SJCRH30 (cell line): Measurements from ENCODE around the gene ADIPOR1. TPM values are rescaled to one million over a fixed set of nuclear protein-coding genes. Genes with fewer than 3 reads are reported as not detected.
"Not testable (repeated sequence)": the region's sequence is repeated elsewhere in the genome, so short reads cannot be mapped to it uniquely, and the experiment has no call there.

Experiments
- DNase-seq, 2 experiments: peaks; one replicate each; pipeline ENCODE4 v3.0.0-alpha.2; 2015 to 2020
- H3K27ac ChIP-seq: fragments of 250-450 bp; sonication (Bioruptor Pico); 2 replicates; pipeline ENCODE4 v1.5.1; 2020; ENCODE audit warnings: mild to moderate bottlenecking, moderate library complexity
- H3K27me3 ChIP-seq: fragments of 250-450 bp; sonication (Bioruptor Pico); 2 replicates; pipeline ENCODE4 v1.5.1; 2020; ENCODE audit warnings: mild to moderate bottlenecking, moderate library complexity
- H3K36me3 ChIP-seq: fragments of 250-450 bp; sonication (Bioruptor Pico); 2 replicates; pipeline ENCODE4 v1.5.1; 2020; ENCODE audit warnings: mild to moderate bottlenecking, moderate library complexity
- H3K4me1 ChIP-seq: fragments of 250-450 bp; sonication (Bioruptor Pico); 2 replicates; pipeline ENCODE4 v1.5.1; 2020; ENCODE audit warnings: mild to moderate bottlenecking, moderate library complexity
- H3K4me3 ChIP-seq: fragments of 250-450 bp; sonication (Bioruptor Pico); 2 replicates; pipeline ENCODE4 v1.5.1; 2020; ENCODE audit warnings: mild to moderate bottlenecking, moderate library complexity
- H3K9me3 ChIP-seq: fragments of 250-450 bp; sonication (Bioruptor Pico); replicated peaks from 2 replicates; pipeline ENCODE4 v1.5.1; 2020; ENCODE audit warnings: mild to moderate bottlenecking, moderate library complexity
- total RNA-seq: library from RNA; depleted of rRNA; stranded (reverse); fragments of >200 nt; shearing (Covaris generic); gene quantifications from 2 replicates; pipeline ENCODE4 v1.2.3, GENCODE V29; 2014

Gene ADIPOR1
- total RNA-seq, 1 experiment from 2014 or later = 133 TPM

DNA sequence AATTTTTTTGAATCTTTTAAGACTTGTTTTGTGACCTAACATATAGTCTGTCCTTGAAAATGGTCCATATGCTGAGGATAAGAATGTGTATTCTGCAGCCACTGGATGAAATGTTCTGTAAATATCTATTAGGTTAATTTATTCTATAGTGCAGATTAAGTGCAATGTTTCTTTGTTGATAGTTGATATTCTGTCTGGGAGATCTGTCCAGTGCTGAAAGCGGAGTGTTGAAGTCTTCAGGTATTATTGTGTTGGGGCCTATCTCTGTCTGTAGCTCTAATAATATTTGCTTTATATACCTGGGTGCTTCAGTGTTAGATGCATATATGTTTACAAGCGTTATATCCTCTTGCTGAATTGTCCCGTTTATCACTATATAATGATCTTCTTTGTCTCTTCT is 23.4 kb downstream of the ADIPOR1 start:
- H3K4me3 ChIP-seq = no peak overlapping the region
- no peaks in the 10 kb centered on the region; the same call in 1 of the 2 replicates for H3K36me3 ChIP-seq
- no peaks in the 10 kb centered on the region for H3K27me3 ChIP-seq
- no peak overlapping the region for H3K27ac ChIP-seq
- DNase-seq = no peak
- 0 out of 2 replicates have a peak, but pooled peaks cover 5% of the 10 kb centered on the region for H3K9me3 ChIP-seq
- H3K4me1 ChIP-seq = no peaks in the 10 kb centered on the region

GRCh38 chr1:202932476-202932875 is 25.6 kb downstream of the ADIPOR1 start:
- no peak for DNase-seq
- no peaks in the 10 kb centered on the region for H3K27me3 ChIP-seq

DNA sequence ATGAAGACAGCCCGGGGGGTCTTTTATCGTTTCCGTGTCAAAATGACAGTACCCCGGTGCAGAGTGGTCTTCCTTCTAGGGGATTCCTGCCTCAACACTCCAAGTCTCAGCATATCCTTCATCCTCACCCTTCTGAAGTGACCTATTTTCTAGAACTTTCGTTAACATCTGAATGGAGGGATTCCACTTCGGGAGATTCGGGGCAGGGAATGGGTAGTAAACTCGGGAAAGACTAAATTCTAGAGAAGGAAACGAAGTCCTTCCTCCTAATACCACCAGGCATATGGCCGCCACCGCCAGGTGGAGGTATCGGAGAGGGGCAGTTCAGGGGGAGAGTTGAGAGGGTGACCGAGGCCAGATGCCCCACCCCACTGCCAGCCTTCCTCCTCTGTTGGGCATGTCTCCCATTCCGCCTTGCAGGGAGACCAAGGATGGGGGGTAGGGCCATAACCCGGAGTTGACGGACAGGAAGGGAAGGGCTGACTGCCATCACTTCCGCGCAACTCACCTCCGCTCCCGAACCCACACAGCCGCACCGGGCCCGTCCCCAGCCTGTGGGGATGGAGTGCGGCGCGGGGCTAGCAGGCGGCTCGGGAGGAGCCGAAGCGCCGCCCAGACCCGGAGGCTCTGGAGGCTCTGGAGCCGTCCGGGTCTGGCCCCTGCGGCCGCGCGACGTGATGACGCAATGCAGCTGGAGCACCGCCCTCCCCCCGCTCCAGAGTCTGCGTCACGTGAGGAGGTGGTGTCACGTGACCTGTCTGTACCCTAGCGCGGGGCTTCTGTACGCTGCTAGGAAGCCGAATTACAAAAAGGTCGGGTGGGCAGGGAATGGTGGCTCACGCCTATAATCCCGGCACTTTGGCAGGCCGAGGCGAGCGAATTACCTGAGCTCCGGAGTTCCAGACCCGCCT is 31.3 kb downstream of the ADIPOR1 start, which contains the start of gene KLHL12:
Gene KLHL12 (minus strand): TSS at position 654 of the 911 bp plus-strand sequence. CDS start 2,072 bp downstream, outside the sequence.
- DNase-seq = peak; percentile 99
- Histone ChIP-seq H3K36me3 (no peaks in the 10 kb centered on the region), H3K4me1 (peaks cover 3% of the 10 kb centered on the region; the same call in 1 of the 2 replicates), H3K9me3 (no peaks in the 10 kb centered on the region), H3K27me3 (no peaks in the 10 kb centered on the region), H3K4me3 (peak within 1 kb of the TSS; percentile 76), H3K27ac (peak within 1 kb of the TSS; percentile 57)

More at GRCh38 chr1:202932476-202932875, 25.6 kb downstream of the ADIPOR1 start:
- Histone ChIP-seq H3K36me3 (no peaks in the 10 kb centered on the region), H3K27ac (no peak overlapping the region), H3K4me3 (no peak overlapping the region), H3K4me1 (no peaks in the 10 kb centered on the region), H3K9me3 (0 out of 2 replicates have a peak, but pooled peaks cover 5% of the 10 kb centered on the region)

GRCh38 chr1:202923533-202923932 is 34.6 kb downstream of the ADIPOR1 start:
- Histone ChIP-seq H3K9me3 (no peaks in the 10 kb centered on the region), H3K4me1 (peaks cover 3% of the 10 kb centered on the region; the same call in 1 of the 2 replicates), H3K27ac (no peak overlapping the region), H3K4me3 (no peak overlapping the region), H3K36me3 (peaks cover 6% of the 10 kb centered on the region; the same call in 1 of the 2 replicates), H3K27me3 (no peaks in the 10 kb centered on the region)
- DNase-seq = no peak

DNA sequence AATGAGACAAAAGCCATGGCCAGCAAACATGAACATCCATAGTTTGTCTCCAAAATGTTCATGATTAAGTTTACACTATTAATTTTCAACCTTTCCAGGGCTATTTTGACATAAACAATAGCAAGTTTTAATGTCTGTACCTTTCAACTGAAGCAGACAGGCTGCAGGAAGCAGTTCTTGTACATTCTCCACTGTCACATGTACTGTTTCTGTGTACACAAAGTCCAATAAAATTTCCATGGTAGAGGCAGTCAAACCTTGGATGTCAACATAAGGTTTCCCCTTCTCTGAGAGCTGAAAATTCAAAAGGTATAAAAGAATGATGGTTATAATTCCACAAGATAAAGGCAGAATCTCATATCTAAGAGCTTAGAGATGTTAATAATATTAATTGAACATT is 38.5 kb downstream of the ADIPOR1 start:
- Histone ChIP-seq H3K27me3 (no peaks in the 10 kb centered on the region), H3K27ac (no peak overlapping the region), H3K4me1 (no peaks in the 10 kb centered on the region), H3K36me3 (peaks cover 25% of the 10 kb centered on the region), H3K4me3 (no peak overlapping the region), H3K9me3 (no peaks in the 10 kb centered on the region)
- DNase-seq = no peak

DNA sequence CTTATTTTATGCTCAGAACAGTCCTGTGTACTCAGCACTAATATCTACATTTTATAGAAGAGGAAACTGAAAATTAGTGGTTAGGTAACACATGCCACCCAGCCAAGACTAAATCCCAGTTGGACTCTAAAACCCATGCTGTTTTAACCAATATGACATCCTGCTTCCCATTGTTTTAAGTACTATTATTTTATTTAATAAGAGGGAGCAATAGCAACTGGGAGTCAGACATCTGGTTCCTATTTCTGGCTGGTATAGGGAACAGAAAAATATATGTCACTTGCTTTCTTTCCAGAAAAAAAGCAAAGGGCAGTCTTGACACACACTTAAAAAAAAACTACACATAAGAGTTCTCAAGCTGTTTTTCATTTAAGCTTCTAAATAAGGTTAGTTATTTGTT is 43.0 kb downstream of the ADIPOR1 start:
- H3K4me3 ChIP-seq = no peak overlapping the region
- H3K4me1 ChIP-seq = no peaks in the 10 kb centered on the region
- no peaks in the 10 kb centered on the region for H3K9me3 ChIP-seq
- H3K27me3 ChIP-seq = no peaks in the 10 kb centered on the region
- H3K27ac ChIP-seq = no peak overlapping the region
- no peak for DNase-seq
- peaks cover 45% of the 10 kb centered on the region for H3K36me3 ChIP-seq

- H3K27ac ChIP-seq, H3K27me3 ChIP-seq, H3K4me1 ChIP-seq, H3K4me3 ChIP-seq, DNase-seq, H3K9me3 ChIP-seq: not testable (repeated sequence)
- H3K36me3 ChIP-seq = peaks cover 42% of the 10 kb centered on the region
Measured at GRCh38 chr1:202912476-202912875, 45.6 kb downstream of the ADIPOR1 start.

DNA sequence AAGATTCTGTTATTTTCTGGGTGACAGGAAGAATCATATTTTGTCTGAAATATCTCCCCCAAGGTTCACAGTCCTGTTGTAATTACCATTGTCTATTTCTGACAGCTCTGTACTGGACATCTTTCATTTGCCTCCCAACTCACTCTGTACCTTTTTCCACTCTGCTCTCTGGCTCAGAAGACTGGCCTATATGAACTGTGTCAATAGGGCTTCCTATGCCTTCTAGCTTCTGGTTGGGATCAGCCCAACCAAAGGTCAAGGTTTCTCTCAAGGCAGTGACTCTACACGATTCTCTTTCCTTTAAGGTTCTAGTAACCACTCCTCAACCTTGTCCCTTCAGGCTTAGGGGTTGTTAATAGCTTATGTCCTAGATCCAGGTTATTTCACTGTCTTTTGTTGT is 48.6 kb downstream of the ADIPOR1 start:
- Histone ChIP-seq H3K36me3 (peaks cover 32% of the 10 kb centered on the region), H3K4me3 (no peak overlapping the region), H3K9me3 (no peaks in the 10 kb centered on the region), H3K4me1 (no peaks in the 10 kb centered on the region), H3K27me3 (no peaks in the 10 kb centered on the region), H3K27ac (no peak overlapping the region)
- DNase-seq = no peak

GRCh38 chr1:202908998-202909397 is 49.1 kb downstream of the ADIPOR1 start:
- Histone ChIP-seq H3K36me3 (peaks cover 30% of the 10 kb centered on the region), H3K4me3 (no peak overlapping the region), H3K4me1 (no peaks in the 10 kb centered on the region), H3K27ac (no peak overlapping the region), H3K9me3 (no peaks in the 10 kb centered on the region), H3K27me3 (no peaks in the 10 kb centered on the region)
- DNase-seq = no peak

DNA sequence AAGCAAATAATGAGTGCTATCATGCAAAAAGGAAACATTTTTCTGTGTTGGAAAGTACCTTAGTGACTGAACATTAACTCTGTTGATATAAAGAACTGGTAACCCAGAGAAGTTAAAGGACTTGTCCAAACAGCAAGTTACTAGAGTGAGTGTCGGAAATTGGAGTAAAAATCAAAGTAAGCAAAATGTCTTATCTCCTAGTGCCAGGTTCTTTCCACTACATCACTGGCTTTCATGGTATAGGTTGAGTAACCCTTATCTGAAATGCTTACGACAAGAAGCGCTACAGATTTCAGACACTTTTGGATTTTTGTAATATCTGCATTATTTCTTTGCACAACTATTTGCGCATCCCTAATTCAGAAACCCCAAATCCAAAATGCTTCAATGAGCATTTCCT is 52.8 kb downstream of the ADIPOR1 start:
- H3K4me3 ChIP-seq = no peak overlapping the region
- H3K4me1 ChIP-seq = no peaks in the 10 kb centered on the region
- no peak overlapping the region for H3K27ac ChIP-seq

DNA sequence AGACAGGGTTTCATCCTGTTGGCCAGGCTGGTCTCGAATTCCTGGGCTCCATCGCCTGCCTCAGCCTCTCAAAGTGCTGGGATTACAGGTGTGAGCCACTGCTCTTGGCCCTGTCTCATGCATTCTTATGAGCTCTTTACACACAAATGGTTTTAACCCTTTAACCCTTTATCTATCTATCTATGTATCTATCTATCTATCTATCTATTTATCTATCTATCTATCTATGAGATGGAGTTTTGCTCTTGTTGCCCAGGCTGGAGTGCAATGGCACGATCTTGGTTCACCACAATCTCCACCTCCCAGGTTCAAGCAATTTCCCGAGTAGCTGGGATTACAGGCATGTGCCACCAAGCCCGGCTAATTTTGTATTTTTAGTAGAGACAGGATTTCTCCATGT is 54.3 kb downstream of the ADIPOR1 start:
- not testable (repeated sequence) for H3K4me1 ChIP-seq, H3K4me3 ChIP-seq, H3K27me3 ChIP-seq, DNase-seq, H3K9me3 ChIP-seq, H3K27ac ChIP-seq
- H3K36me3 ChIP-seq = peaks cover 19% of the 10 kb centered on the region

More for the DNA sequence above, 52.8 kb downstream of the ADIPOR1 start:
- Histone ChIP-seq H3K27me3 (no peaks in the 10 kb centered on the region), H3K9me3 (no peaks in the 10 kb centered on the region), H3K36me3 (peaks cover 17% of the 10 kb centered on the region)
- no peak for DNase-seq

- no peaks in the 10 kb centered on the region for H3K27me3 ChIP-seq
- no peak overlapping the region for H3K27ac ChIP-seq
- H3K4me1 ChIP-seq = no peaks in the 10 kb centered on the region
Measured at GRCh38 chr1:202901555-202901954, 56.6 kb downstream of the ADIPOR1 start.

GRCh38 chr1:202892501-202892900 is 65.6 kb downstream of the ADIPOR1 start:
- no peak for DNase-seq

More at GRCh38 chr1:202901555-202901954, 56.6 kb downstream of the ADIPOR1 start:
- Histone ChIP-seq H3K9me3 (no peaks in the 10 kb centered on the region), H3K4me3 (no peak overlapping the region), H3K36me3 (peaks cover 20% of the 10 kb centered on the region)
- no peak for DNase-seq

More at GRCh38 chr1:202892501-202892900, 65.6 kb downstream of the ADIPOR1 start:
- Histone ChIP-seq H3K36me3 (peaks cover 12% of the 10 kb centered on the region), H3K9me3 (no peaks in the 10 kb centered on the region), H3K4me3 (no peak overlapping the region), H3K27ac (no peak overlapping the region), H3K27me3 (no peaks in the 10 kb centered on the region), H3K4me1 (peaks cover 4% of the 10 kb centered on the region; the same call in 1 of the 2 replicates)
